Caco-2 (cell line): ENCODE data around the gene TNFRSF21. TPM values are rescaled to one million over a fixed set of nuclear protein-coding genes. Genes with fewer than 3 reads are reported as not detected.

Source experiments
- BruUV-seq: library from RNA; stranded (reverse); fragments of 400-500 nt; replicated peaks from 2 replicates; lab custom pipeline; 2021; lab: Mats Ljungman, UMichigan
- CTCF ChIA-PET: fragments of 300-600 bp; sonication (Branson Sonifier 250); formaldehyde crosslinking; loops from one replicate; lab custom pipeline; 2022; ENCODE audit warnings: antibody characterized with exemption; lab: Charles Lee
- POLR2A ChIA-PET: fragments of 300-600 bp; sonication (Branson Sonifier 250); formaldehyde crosslinking; loops from one replicate; lab custom pipeline; 2022; ENCODE audit warnings: antibody characterized with exemption; lab: Charles Lee
- DNase-seq, 2 experiments: peaks; one replicate each; pipeline versions ENCODE4 v3.0.0 to v3.0.0-alpha.2; 2020 to 2022
- H3K27me3 ChIP-seq: replicated peaks from 2 replicates; pipeline ENCODE4 v1.6.0; 2011; ENCODE audit warnings: low read length; ENCODE audit not compliant: control insufficient read depth, insufficient read depth
- H3K36me3 ChIP-seq: 2 replicates; pipeline ENCODE4 v1.5.1; 2011; ENCODE audit warnings: low read length; ENCODE audit not compliant: control insufficient read depth, insufficient read depth
- H3K4me1 ChIP-seq: fragments of 250-450 bp; sonication (Bioruptor Pico); 2 replicates; pipeline ENCODE4 v1.5.1; 2020; ENCODE audit warnings: mild to moderate bottlenecking
- H3K4me3 ChIP-seq: 2 replicates; pipeline ENCODE4 v1.5.1; 2011; ENCODE audit warnings: low read depth, mild to moderate bottlenecking, control low read depth, low read length
- H3K9me3 ChIP-seq: fragments of 250-450 bp; sonication (Bioruptor Pico); 2 replicates; pipeline ENCODE4 v1.5.1; 2020; ENCODE audit warnings: mild to moderate bottlenecking, moderate library complexity
- H3K27ac Mint-ChIP-seq: one replicate; pipeline ENCODE4 v1.8.0; 2022; ENCODE audit warnings: mixed read lengths; ENCODE audit not compliant: unreplicated experiment
- H3K27me3 Mint-ChIP-seq: one replicate; pipeline ENCODE4 v1.8.0; 2022; ENCODE audit warnings: mixed read lengths; ENCODE audit not compliant: insufficient read depth, unreplicated experiment
- H3K36me3 Mint-ChIP-seq: one replicate; pipeline ENCODE4 v1.8.0; 2022; ENCODE audit warnings: mild to moderate bottlenecking, mixed read lengths; ENCODE audit not compliant: insufficient read depth, unreplicated experiment
- H3K4me1 Mint-ChIP-seq: one replicate; pipeline ENCODE4 v1.8.0; 2022; ENCODE audit warnings: low read depth, mixed read lengths; ENCODE audit not compliant: unreplicated experiment
- H3K4me3 Mint-ChIP-seq: one replicate; pipeline ENCODE4 v1.8.0; 2022; ENCODE audit warnings: mild to moderate bottlenecking, moderate library complexity, mixed read lengths; ENCODE audit not compliant: unreplicated experiment
- H3K9me3 Mint-ChIP-seq: one replicate; pipeline ENCODE4 v1.8.0; 2022; ENCODE audit warnings: mixed read lengths; ENCODE audit not compliant: unreplicated experiment
- CTCF ChIP-seq, 2 experiments: fragments of 200-600 bp in 1 of 2; IDR thresholded peaks; 1 replicate in 1 of 2; 2 replicates in 1 of 2; pipeline versions ENCODE4 v1.5.1 to v1.8.0; 2011 to 2022; ENCODE audit warnings: antibody characterized with exemption in 1 of 2, control low read depth in 1 of 2, inconsistent platforms in 1 of 2, low read depth in 1 of 2, low read length in 1 of 2, mild to moderate bottlenecking in 1 of 2, moderate library complexity in 1 of 2; ENCODE audit not compliant: insufficient read depth in 1 of 2, severe bottlenecking in 1 of 2, unreplicated experiment in 1 of 2
- intact Hi-C: fragments of 100-400 bp; cut with micrococcal nuclease; formaldehyde crosslinking; loops from one replicate; pipeline ENCODE4 v1.10.0; 2022; ENCODE audit not compliant: unreplicated experiment
- total RNA-seq: library from RNA; stranded (reverse); gene quantifications from 2 replicates; pipeline ENCODE4 v1.2.3, GENCODE V29; 2022

The TNFRSF21 gene
- total RNA-seq, 1 experiment from 2014 or later: 60.8 TPM

GRCh38 chr6:47181681-47182080, 128.0 kb downstream of the TNFRSF21 start:
- Histone ChIP-seq H3K4me3 (no peak overlapping the region), H3K4me1 (peaks cover 30% of the 10 kb centered on the region), H3K27me3 (no peaks in the 10 kb centered on the region), H3K9me3 (no peaks in the 10 kb centered on the region; the same call in 1 of the 2 replicates), H3K36me3 (no peaks in the 10 kb centered on the region; the same call in 1 of the 2 replicates)
- intact Hi-C loops: no loop called here
- H3K27me3 Mint-ChIP-seq: no peaks in the 10 kb centered on the region
- H3K4me3 Mint-ChIP-seq: no peak overlapping the region
- H3K27ac Mint-ChIP-seq: no peak overlapping the region
- no peak for DNase-seq
- no peak for TF ChIP-seq CTCF (IDR thresholded peaks at IDR 0.05; ENCODE audit: insufficient read depth in 1 of 2, low read depth in 1 of 2, low read length in 1 of 2, severe bottlenecking in 1 of 2, unreplicated experiment in 1 of 2)
- H3K9me3 Mint-ChIP-seq: no peaks in the 10 kb centered on the region
- H3K36me3 Mint-ChIP-seq: no peaks in the 10 kb centered on the region
- BruUV-seq: no TSS peak
- ChIA-PET CTCF (interaction anchor here (0.6 kb wide), 1 partner anchor 75 kb away, joined by 3 read pairs; no protein-coding TSS in a partner anchor), POLR2A (no interaction called here)
- peaks cover 22% of the 10 kb centered on the region for H3K4me1 Mint-ChIP-seq

Other genes with a start within 250 kb of the TNFRSF21 start
- gene CD2AP, start 167.9 kb upstream of the TNFRSF21 start, total RNA-seq: 65.3 and 69.3 TPM in 2 replicates